ENCODE data around the gene PADI4. TPM values are rescaled to one million over a fixed set of nuclear protein-coding genes. Genes with fewer than 3 reads are reported as not detected.

The PADI4 gene
- total and polyA plus RNA-seq, 2 donors (not counting 3 experiments of a cell fraction or from before 2014, with no cell fraction given), result not detected

GRCh38 chr1:17304151-17304825 lies 3.7 kb upstream of the PADI4 start:
- no peaks in the 10 kb centered on the region for H3K9me1 ChIP-seq (replicated peaks; ENCODE audit: control insufficient read depth, extremely low read depth, insufficient read depth, low read length)
- POLR2A ChIA-PET, result no interaction called here
- no peaks in the 10 kb centered on the region for H3K4me1 ChIP-seq (ENCODE audit: control insufficient read depth, extremely low read depth, insufficient read depth, low read length)
- no peak overlapping the region for H3K4me2 ChIP-seq (ENCODE audit: insufficient read depth, low read length)
- H4K20me1 ChIP-seq (replicated peaks; ENCODE audit: control insufficient read depth, extremely low read depth, insufficient read depth, low read length), result no peaks in the 10 kb centered on the region
- H3K79me2 ChIP-seq (ENCODE audit: control insufficient read depth, insufficient read depth, low read length), result no peaks in the 10 kb centered on the region
- no peak overlapping the region for H3K4me3 ChIP-seq (replicated peaks in 1 of 3; ENCODE audit: insufficient read depth in 1 of 3, low read depth in 1 of 3, low read length in 3 of 3)
- no peaks in the 10 kb centered on the region for H3K9me3 ChIP-seq (replicated peaks; ENCODE audit: control insufficient read depth, insufficient read depth, low read length)
- H3K27me3 ChIP-seq (ENCODE audit: control insufficient read depth in 2 of 2, insufficient read depth in 2 of 2, low read length in 2 of 2), result no peaks in the 10 kb centered on the region
- no peaks in the 10 kb centered on the region for H3K36me3 ChIP-seq (ENCODE audit: control insufficient read depth in 2 of 2, extremely low read depth in 1 of 2, insufficient read depth in 2 of 2, low read length in 2 of 2)
- no TSS peak for BruUV-seq (replicated peaks)
- TF ChIP-seq EZH2 (IDR thresholded peaks at IDR 0.05; ENCODE audit: borderline replicate concordance, low read depth, low read length, severe bottlenecking) (no peak), CTCF (IDR thresholded peaks at IDR 0.05; ENCODE audit: extremely low read depth in 1 of 2, insufficient read depth in 1 of 2, low read depth in 1 of 2, low read length in 2 of 2) (no peak), MYC (IDR thresholded peaks at IDR 0.05; ENCODE audit: low read depth, low read length) (no peak), JUN (IDR thresholded peaks at IDR 0.05; ENCODE audit: borderline replicate concordance, insufficient read depth, insufficient read length, low read depth) (no peak), MAX (IDR thresholded peaks at IDR 0.05; ENCODE audit: insufficient read depth, insufficient read length) (no peak), POLR2AphosphoS5 (IDR thresholded peaks at IDR 0.05; ENCODE audit: insufficient read depth, low read depth, low read length) (no peak), FOS (IDR thresholded peaks at IDR 0.05; ENCODE audit: borderline replicate concordance, insufficient read depth, low read length) (no peak), GATA2 (IDR thresholded peaks at IDR 0.05; ENCODE audit: insufficient read depth, insufficient read length, low read depth, low read length) (no peak), POLR2A (IDR thresholded peaks at IDR 0.05; ENCODE audit: low read depth, low read length) (no peak)
- DNase-seq (ENCODE audit: low read depth, low spot score) (no peak), FAIRE-seq (no peak)
- dilution Hi-C loops (cut with MboI; ENCODE audit: extremely low pct_ligation_motif_present, low sequenced_read_pairs), result no loop called here
- intact Hi-C loops (cut with micrococcal nuclease), result no loop called here
- CTCF ChIA-PET, result interaction anchor here (1.0 to 1.1 kb wide), 2 partner anchors 9 to 178 kb away, joined by 3 read pairs; no protein-coding TSS in a partner anchor
- H2AFZ ChIP-seq (ENCODE audit: low read depth, low read length), result no peak overlapping the region
- no peak overlapping the region for H3K27ac ChIP-seq (ENCODE audit: insufficient read depth, low read depth, low read length)
- no peak overlapping the region for H3K9ac ChIP-seq (replicated peaks; ENCODE audit: extremely low read depth, insufficient read depth, low read length)
